GM21723 (cell line): ENCODE data around the gene CWH43.
"Not testable (repeated sequence)": the region's sequence is repeated elsewhere in the genome, so short reads cannot be mapped to it uniquely, and the experiment has no call there.

Experiments
- ATAC-seq: cut with Tn5 transposase; IDR thresholded peaks from one replicate; pipeline ENCODE4 v1.9.1; 2021; ENCODE audit warnings: mild to moderate bottlenecking, moderate library complexity; ENCODE audit not compliant: unreplicated experiment

Gene CWH43

DNA sequence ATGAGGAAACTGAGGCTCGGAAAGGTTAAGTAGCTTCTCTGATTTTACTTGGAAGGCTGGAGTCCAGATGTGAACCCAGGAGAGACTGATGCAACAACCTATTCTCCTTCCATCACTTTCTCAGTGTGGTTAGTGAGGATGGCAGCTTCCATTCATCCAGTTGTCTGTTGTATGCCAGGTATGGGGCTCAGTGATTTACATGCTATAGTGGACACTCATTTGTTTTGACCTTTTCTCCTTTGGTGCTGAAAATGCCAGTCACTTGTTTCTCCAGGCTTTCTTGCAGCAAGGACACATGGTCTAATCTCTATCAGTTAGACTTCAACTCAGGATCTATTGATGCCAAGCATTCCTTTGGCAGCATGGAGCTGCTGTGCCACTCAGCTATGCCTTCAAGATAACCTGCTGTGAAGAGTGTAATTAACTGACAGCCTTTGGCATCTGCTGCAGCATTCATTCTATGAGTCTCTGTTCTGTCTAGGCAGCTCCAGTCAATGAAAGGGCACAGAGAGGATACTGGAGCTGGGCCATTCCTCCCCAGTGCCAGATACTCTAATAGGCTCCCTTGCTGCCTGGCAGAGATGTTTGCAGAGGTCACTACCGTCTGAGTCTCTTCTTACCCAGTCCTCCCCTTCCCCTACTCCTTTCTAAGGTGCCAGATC is 11.0 kb upstream of the CWH43 start:
- ATAC-seq: no peak

DNA sequence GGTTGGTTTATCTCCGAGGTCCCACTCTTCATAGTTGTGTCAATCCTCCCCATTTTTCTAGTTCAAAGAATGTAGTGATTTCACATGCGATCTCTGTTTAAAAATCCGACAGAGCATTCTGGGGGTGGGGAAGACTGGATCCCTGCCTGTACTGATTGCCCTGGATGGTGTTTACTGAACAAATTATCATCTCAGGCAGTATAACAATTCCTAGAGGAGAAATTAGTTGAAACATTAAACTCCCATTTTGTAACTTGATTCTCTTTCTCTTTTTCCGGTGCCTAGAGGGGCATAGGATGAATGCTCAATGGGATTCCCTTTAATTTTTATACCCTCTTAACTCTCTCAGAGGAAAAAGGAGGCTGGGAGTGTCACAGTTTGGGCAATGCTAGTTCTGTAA is 10.0 kb upstream of the CWH43 start:
- no peak for ATAC-seq

DNA sequence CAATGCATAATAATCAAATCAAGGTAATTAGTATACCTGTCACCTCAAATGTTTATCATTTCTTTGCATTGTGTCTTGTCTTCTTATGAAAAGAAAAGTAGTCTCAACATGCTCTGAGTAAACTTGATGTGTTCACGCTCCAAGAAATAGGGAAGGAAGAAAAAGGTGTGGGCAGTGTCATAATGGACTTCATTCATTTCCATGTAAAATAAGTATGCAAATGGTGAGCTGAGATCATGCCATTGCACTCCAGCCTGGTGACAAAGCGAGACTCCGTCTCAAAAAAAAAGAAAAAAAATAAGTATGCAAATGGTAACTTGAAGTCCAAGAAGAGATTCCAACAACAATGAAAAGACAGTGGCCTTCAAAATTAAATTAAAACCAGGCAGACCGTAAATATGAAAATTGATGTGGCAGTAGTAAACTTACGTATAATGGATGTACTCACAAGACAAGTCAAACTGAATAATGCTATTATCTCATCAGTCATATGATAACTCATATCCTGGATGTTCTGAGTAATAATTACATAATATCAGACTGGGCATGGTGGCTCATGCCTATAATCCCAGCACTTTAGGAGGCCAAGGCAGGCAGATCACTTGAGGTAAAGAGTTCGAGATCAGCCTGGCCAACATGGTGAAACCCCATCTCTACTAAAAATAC is 6.0 kb upstream of the CWH43 start:
- ATAC-seq: no peak

DNA sequence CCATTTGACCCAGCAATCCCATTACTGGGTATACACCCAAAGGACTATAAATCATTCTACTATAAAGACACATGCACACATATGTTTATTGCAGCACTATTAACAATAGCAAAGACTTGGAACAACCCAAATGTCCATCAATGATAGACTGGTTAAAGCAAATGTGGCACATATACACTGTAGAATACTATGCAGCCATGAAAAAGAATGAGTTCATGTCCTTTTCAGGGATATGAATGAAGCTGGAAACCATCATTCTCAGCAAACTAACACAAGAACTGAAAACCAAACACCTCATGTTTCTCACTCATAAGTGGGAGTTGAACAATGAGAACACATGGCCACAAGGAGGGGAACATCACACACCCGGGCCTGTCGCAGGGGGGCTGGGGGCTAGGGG is 2.1 kb upstream of the CWH43 start:
- not testable (repeated sequence) for ATAC-seq

DNA sequence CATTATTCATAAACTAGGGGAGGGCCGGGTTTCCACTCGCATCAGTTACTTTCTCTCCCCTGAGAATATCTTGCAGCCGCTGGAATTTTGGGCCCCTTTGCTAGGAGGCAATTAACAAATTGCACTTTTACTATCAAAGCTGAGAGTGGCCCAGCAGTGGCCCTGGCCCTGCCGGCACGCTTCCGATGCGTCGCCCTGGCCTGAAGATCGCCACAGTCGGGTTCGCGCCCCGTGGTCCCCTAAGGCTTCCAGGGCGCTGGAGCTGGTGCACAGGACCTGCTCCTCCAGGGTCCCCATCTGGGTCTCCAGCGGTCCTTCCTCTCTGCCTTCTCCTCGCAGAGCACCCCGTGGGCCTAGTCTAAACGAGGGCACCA is 486 bp upstream of the CWH43 start:
- no peak for ATAC-seq

DNA sequence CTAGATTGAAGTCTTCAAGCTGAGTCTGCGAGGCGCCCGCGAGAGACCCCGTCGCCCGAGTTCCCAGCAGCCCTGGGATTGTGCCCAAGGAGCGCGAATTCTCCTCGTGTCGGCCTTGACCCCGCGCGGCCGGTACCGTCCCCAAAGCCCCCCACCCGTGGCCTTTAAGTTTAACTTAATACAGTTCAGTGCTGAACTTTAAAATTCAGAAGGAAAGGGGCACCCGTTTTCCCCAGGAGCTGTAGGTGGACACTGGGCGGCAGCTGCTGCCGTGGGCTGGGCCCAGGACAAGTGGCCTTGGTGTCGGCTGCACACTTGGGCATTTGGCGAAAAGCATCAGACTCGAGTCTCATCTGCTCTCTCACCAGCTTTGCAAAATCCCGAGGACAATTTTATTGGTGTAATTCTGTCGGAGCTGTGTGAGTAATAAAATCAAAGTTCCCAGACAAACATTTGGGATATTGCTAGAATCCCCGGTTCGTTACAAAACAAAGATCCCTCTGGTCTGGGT is 634 bp downstream of the CWH43 start:
- ATAC-seq: no peak

DNA sequence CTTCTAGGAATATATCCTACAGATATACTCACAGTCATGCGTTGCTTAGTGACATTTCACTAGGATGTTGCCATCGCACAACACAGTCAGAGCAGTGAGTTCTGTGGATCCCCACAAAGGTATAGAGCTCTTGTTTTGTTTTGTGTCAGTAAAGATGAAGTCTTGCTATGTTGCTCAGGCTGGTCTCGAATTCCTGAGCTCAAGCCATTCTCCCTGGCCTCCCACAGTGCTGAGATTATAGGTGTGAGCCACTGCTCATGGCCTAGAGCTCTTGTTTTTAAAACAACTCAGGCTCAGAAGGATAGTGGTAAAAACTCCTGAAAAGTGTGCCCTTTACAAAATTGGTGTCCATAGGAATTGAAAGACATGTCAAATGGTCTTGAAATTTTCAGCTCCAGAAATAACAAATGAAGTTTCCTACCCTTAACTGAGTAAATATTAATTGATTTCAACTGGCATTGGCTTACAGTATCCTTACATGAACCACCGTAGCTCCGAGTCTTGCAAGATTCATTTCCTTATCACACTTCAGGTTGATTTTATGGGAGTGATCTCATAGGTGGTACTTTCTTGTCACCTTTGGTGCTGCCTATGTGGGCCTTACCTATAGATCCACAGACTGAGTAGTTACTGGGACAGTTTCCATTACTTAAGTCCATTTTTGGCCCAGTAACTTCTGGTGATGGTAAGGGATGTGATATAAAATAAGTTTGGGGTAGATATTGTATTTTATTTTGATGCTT is 3.6 kb downstream of the CWH43 start:
- no peak for ATAC-seq

DNA sequence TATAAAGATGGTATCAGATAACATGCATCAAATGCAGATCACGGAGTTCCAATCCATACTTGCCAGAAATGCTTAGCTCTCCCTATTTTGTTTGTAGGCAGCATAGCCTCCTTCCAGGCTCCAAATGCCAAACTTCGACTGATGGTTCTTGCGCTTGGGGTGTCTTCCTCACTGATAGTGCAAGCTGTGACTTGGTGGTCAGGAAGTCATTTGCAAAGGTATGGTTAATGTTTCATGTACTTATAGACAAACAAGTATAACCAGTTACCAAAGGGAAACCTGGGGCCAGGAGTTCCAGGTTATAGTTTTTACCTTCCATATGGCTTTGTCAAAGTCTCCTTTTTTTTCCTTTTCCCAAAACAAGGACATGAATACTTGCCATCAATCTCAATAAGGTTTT is 5.3 kb downstream of the CWH43 start:
- no peak for ATAC-seq

DNA sequence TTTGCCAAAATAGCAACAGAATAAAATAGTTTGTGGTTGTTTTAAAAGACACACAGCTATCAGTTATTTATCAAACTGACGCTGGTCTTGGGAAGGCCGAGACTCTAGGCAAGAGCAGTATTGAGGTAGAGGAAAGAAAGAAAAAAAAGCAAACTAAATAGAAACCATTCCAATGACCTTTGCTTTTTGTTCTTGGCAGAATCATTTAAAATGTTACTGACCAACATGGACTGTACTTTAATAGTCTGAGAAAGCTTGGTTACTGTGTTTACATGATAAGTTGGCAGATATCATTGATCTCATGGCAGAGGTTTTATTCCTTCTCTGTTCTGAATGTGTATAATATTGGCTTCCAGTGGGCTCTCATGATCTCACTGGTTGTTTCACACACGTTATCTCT is 11.9 kb downstream of the CWH43 start:
- no peak for ATAC-seq

DNA sequence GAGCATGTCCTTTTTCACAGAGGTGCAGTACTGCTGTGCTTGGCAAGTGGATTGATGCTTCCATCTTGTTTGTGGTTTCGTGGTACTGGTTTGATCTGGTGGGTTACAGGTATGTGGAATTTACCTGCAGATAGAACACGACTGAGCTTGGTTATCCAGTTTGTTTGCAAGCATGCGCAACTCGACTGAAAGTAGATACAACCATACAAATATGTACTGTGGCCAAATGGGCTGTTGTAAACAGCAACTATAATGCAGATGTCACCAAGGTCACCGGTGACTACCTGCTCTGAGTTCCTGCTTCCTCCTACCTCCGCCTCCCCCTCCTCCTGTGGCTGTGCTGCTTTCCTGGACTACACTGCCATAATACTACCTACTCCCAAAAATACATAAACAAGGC is 12.4 kb downstream of the CWH43 start:
- no peak for ATAC-seq

DNA sequence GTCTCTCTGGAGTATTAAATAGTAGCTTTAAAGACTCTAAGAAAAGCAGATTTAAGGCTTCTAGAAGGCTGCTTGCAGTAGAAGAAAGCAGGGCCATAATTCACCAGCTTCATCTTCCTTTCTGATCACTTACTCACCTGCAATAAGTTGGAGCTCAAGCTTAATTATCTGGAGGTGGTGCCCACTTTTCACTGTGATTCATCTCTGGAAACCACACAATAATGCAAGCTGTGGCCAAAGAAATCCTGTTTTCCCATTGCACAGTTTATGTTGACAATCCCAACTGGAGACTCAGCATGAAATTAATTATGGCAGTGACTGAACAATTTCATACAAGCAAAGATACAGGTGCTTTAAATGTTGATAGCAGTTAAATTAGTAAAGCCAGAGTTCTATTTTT is 14.7 kb downstream of the CWH43 start:
- no peak for ATAC-seq

DNA sequence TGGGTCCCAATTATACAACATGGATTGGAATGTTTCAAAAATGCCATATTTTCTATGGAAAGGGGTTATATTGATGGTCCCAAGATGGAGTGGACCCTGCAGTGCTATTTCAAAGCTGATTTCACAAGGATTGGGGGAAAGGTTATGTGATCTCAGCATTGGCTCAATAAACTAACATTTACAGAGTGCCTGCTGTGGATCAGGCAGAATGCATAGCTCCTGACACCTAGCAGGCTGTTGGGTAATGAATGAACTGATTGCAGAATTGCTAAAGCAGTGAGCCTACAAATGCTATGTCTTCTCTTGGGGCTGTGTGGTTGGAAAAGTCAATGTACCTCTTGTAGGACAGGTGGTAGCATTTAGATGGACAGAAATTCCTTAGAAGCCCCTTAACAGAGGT is 16.9 kb downstream of the CWH43 start:
- no peak for ATAC-seq

DNA sequence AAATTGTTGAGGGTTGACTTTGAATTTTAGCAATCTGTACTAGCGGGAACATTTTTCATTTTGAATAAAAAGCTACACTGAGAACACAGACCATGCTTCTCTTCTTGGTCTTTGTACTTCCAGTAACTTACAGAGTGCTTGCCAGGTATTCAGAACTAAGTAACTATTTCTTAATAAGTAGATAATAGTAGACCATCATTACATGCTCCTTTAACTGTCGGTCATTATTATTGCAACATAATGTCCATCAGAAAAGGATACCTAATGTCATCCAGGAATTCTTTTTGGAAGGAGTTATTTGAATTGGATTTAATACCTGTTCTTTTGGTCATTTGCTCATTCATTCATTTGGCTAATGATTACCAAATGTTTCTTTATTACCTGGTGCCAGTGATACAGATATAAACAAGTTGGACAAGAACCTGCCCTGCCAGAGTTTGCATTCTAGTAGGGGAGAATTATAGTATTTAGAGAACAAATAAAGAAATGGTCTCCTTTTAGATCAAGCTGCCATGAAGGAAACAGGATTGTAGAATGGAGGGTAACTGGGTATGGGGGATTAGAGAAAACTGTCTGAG is 32.7 kb downstream of the CWH43 start:
- ATAC-seq: no peak

DNA sequence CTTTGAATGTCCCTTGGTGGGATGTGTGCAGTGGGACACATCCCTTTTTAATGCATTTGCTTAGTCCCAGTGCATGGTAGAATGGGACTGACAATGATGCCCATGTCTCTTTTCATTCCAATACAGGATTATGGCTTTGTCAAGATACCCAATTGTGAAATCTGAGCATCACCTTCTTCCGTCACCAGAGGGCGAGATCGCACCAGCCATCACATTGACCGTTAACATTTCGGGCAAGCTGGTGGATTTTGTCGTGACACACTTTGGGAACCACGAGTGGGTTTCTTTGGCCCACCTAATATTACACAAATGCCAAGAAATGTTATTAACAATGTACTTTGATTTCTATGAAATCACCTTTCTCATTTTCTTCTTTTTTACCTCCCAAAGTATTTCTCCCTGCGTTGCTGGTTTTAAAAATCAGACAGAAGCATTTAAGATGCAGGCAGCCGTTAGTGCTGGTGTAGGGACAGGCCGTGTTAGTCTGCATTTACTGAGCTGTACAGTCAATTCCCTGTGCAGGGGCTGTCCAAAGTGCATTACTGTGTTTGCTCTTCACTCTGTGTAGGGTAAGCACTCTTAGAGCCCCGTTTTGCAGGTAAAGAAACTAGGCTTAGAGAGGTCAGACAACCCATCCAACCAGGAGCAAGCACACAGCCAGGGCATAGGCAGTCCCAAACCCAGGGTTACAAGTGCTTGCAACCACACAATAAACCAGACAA is 46.5 kb downstream of the CWH43 start:
- no peak for ATAC-seq

DNA sequence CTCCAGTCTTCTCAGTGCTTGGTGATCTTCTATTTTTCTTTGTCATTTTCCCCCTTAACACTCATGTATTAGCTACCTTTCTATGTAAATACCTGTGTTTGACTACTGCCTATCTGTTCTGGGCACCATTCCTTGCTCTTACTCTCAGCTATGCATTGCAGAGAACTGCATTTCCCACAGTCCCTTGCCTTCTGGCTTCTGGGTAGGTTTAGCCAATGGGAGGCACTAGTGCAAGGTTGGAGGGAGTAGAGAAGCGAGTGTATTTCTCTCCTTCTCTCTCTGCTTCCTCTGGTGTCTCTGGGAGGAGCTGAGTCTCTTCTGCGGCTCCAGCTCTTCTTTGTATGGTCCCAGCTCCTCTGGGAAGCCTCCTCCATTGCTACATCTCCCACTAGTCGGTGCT is 50.5 kb downstream of the CWH43 start:
- no peak for ATAC-seq

DNA sequence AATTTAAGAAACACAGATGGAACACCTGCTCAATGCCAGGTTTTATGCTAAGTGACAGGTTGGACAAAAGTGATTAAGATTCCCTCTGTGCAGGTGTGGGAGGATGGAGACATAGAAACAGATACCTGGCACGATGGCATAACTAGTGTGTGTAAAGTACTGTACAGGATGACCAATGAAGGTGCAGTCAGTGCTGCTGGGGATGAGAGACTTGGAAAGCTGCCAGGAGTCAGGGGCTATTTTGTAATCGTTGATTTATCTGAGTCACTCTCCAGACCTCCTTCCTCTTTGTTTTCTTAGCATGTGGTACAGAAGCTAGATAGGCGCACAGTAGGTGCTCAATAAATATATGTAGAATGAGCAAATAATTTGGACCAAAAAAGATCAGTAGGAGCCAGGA is 58.2 kb downstream of the CWH43 start:
- ATAC-seq: no peak

DNA sequence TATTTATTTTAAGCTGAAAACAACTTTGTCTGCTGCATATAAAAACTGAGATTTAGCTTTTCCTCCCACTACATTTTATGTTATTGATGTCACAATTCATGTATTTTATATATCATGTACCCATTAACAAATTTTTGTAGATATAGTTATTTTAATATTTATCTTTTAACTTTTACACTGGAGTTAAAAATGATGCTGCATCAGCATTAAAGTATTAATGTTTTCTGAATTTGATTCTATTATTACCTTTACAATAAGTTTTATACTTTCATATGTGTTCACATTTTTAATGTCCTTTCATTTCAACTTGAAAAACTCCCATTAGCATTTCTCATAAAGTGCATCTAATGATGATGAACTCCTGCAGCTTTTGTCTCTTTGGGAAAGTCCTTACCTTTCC is 72.2 kb downstream of the CWH43 start:
- ATAC-seq: no peak

DNA sequence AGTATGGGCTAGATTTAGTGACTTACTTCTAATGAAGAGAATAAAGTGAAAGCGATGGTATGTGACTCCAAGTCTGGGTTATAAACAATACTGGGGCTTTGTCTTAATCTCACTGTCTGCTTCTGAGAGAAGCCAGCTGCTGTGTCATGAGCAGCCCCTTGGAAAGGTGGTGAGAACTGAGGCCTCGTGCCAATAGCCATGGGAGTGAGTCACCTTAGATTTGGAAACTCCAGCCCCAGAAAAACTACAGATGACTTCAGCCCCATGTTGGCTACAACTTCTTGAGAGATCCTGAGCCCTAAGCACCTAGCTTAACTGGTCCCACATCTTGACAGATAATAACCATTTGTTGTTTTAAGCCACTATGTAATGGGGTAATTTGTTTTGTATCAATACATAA is 77.6 kb downstream of the CWH43 start:
- no peak for ATAC-seq

DNA sequence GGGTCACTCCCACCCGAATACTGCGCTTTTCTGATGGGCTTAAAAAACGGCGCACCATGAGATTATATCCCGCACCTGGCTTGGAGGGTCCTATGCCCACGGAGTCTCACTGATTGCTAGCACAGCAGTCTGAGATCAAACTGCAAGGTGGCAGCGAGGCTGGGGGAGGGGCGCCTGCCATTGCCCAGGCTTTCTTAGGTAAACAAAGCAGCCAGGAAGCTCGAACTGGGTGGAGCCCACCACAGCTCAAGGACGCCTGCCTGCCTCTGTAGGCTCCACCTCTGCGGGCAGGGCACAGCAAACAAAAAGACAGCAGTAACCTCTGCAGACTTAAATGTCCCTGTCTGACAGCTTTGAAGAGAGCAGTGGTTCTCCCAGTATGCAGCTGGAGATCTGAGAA is 86.1 kb downstream of the CWH43 start:
- not testable (repeated sequence) for ATAC-seq

DNA sequence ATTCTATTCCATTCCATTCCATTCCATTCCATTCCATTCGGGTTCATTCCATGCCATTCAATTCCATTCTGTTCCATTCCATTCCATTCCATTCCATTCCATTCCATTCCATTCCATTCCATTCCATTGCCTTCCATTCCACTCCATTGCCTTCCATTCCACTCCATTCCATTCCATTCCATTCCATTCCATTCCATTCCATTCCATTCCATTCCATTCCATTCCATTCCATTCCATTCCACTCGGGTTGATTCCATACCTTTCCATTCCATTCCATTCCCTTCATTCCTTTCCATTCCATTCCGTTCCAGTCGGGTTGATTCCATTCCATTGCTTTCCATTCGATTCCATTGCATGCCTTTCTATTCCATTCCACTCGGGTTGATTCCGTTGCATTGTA is 105.8 kb downstream of the CWH43 start:
- ATAC-seq: not testable (repeated sequence)

DNA sequence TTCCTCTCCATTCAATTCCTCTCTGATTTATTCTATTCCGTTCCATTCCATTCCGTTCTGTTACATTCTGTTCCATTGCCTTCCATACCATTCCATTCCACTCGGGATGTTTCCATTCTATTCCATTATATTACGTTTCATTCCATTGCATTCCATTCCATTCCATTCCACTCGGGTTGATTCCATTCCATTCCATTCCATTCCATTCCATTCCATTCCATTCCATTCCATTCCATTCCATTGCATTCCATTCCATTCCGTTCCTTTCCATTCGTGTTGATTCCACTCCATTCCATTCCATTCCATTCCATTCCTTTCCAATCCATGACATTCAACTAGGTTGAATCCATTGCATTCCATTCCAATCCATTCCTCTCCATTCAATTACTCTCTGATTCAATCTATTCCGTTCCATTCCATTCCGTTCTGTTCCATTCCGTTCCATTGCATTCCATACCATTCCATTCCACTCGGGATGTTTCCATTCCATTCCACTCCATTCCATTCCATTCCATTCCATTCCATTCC is 106.6 kb downstream of the CWH43 start:
- ATAC-seq: peak; percentile 59
